Activated T-helper 17 cell treated with anti-CD3 and anti-CD28 coated beads, Interleukin-2, amount 50 U/mL, for 72 hours (primary cell): ENCODE measurements around the gene ARL5B. TPM values are rescaled to one million over a fixed set of nuclear protein-coding genes. Genes with fewer than 3 reads are reported as not detected.
"Not testable (repeated sequence)": the region's sequence is repeated elsewhere in the genome, so short reads cannot be mapped to it uniquely, and the experiment has no call there.

ENCODE experiments used
- ATAC-seq: fragments of 150-1000 bp; cut with Tn5 transposase; replicated peaks from 2 replicates; pipeline ENCODE4 v1.10.0; 2021; ENCODE audit warnings: mild to moderate bottlenecking, moderate library complexity
- H3K27ac Mint-ChIP-seq: one replicate; pipeline ENCODE4 v1.8.0; 2022; ENCODE audit warnings: mixed read lengths
- H3K27me3 Mint-ChIP-seq: one replicate; pipeline ENCODE4 v1.8.0; 2022; ENCODE audit warnings: mixed read lengths
- H3K36me3 Mint-ChIP-seq: one replicate; pipeline ENCODE4 v1.8.0; 2022; ENCODE audit warnings: low read depth, mild to moderate bottlenecking, mixed read lengths
- H3K4me1 Mint-ChIP-seq: one replicate; pipeline ENCODE4 v1.8.0; 2022; ENCODE audit warnings: mixed read lengths
- H3K4me3 Mint-ChIP-seq: one replicate; pipeline ENCODE4 v1.8.0; 2022; ENCODE audit warnings: mild to moderate bottlenecking, mixed read lengths
- H3K9me3 Mint-ChIP-seq: one replicate; pipeline ENCODE4 v1.8.0; 2022; ENCODE audit warnings: mixed read lengths
- total RNA-seq, 2 donors: library from RNA; stranded (reverse); gene quantifications; one replicate each; pipeline ENCODE4 v1.2.3, GENCODE V29; 2022

ARL5B gene
- total RNA-seq = 10 to 100 TPM in 1 of 2 donors, 1 to 10 TPM in 1; 8.9 to 24.8 TPM

DNA sequence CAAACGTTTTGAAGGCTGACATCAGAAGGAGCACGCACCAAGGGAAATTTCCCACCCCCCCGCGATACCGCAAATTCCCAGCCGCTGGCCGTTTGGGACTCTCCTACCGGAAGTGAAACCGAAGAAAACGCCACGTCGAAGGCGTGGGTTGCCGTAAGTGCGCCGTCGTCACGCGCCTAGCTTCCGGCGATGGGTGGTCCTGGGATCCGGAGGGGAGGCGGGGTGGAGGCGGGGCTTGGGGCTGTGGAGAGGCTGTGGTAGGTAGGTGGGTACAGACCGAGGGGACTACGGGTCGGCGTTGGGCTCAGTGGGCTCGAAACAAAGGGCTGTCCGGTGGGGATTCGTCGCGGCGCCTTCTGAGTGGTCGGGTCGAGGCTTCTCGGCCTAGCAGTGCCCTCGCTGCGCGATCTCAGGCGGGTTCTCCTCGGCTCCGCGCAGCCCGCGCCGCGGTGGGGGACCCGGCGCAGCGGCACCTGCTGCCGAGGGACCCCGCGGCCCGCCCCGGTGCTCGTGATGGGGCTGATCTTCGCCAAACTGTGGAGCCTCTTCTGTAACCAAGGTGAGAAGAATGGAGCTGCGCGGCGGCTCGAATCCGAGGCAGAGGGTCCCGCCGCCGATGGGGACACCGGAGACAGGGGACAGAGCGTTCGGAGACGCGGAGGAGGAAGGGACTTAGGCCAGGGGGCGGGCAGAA lies at the start of gene ARL5B:
Gene ARL5B (plus strand): TSS at position 307 of the 694 bp plus-strand sequence. CDS start 207 bp downstream, at position 514.
- peak; percentile 95 for ATAC-seq
- Mint-ChIP-seq H3K4me3 (peak within 1 kb of the TSS; percentile 97), H3K4me1 (peaks cover 15% of the 10 kb centered on the region), H3K36me3 (peaks cover 44% of the 10 kb centered on the region), H3K27ac (peak within 1 kb of the TSS; percentile 96), H3K27me3 (no peaks in the 10 kb centered on the region), H3K9me3 (no peaks in the 10 kb centered on the region)

- Mint-ChIP-seq H3K27ac (peak overlapping the region; percentile 31), H3K36me3 (peaks cover 83% of the 10 kb centered on the region), H3K27me3 (no peaks in the 10 kb centered on the region), H3K4me1 (peaks cover 4% of the 10 kb centered on the region), H3K4me3 (no peak overlapping the region), H3K9me3 (no peaks in the 10 kb centered on the region)
- no peak for ATAC-seq
Measured at GRCh38 chr10:18610517-18610916, 48.7 kb upstream of the ARL5B start.

DNA sequence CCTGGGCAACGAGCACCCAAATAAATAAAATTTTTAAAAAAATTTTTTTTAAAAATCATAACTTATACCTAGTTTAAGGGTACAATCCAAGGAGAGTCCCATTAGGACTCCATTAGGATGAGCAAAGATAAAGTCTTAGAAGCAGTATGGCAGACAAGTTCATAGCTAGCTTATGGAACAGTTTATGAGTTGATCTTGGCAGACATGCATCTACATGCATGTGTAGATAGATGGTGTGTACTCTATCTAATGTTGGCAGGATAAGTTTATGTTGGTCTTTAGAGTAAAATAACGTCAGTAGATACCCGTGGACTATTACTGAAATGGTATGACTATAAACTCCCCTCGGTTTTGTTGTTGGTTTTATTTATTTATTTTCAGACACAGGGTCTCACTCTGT lies 48.1 kb upstream of the ARL5B start:
- Mint-ChIP-seq H3K27me3 (no peaks in the 10 kb centered on the region), H3K27ac (no peak overlapping the region), H3K4me3 (no peak overlapping the region), H3K4me1 (peaks cover 4% of the 10 kb centered on the region), H3K36me3 (peaks cover 83% of the 10 kb centered on the region), H3K9me3 (no peaks in the 10 kb centered on the region)
- no peak for ATAC-seq

DNA sequence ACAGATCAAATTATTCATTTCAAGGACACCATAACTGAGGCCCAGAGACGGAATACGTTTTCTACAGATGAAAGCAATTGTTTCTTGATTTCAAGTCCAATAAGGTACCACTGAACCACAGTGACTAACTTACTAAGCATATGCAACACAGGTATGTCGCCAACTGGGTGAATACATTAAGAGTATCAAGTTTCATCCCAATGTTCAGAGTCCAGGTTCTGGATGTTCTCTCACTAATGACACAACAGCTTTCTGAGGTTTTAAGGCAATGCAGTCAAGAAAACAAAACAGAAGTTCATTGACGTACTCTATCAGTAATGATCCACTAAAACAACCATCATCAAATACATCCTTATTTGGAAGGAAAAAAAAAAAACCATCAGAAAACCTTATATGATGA lies 43.6 kb upstream of the ARL5B start:
- no peak overlapping the region for H3K27ac Mint-ChIP-seq
- peaks cover 2% of the 10 kb centered on the region for H3K4me1 Mint-ChIP-seq
- ATAC-seq = no peak
- no peaks in the 10 kb centered on the region for H3K27me3 Mint-ChIP-seq
- H3K9me3 Mint-ChIP-seq = no peaks in the 10 kb centered on the region
- no peak overlapping the region for H3K4me3 Mint-ChIP-seq
- H3K36me3 Mint-ChIP-seq = peaks cover 87% of the 10 kb centered on the region

- Mint-ChIP-seq H3K36me3 (peaks cover 87% of the 10 kb centered on the region), H3K4me3 (no peak overlapping the region), H3K27ac (no peak overlapping the region), H3K27me3 (no peaks in the 10 kb centered on the region), H3K9me3 (no peaks in the 10 kb centered on the region), H3K4me1 (no peaks in the 10 kb centered on the region)
- no peak for ATAC-seq
Measured at GRCh38 chr10:18616337-18616736, 42.9 kb upstream of the ARL5B start.

DNA sequence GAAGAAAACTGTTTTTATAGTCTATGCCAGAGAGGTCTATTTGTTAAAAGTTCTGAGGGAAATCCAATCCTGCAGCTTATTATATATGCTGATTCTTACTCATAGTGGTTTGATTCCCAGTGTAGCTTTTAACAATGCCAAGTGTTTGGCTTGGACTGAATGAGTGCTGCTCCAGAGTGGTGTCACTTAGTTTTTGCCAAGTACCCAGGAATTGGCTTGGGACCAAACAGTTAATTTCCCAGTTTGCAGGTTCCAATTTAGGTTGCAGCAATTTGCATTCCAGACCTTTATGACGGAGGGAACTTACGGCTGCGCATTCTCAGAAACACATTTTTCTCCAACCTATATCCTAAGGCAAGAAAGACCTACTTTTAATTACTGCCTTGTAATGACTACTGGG lies 40.2 kb upstream of the ARL5B start:
- no peaks in the 10 kb centered on the region for H3K9me3 Mint-ChIP-seq
- ATAC-seq = no peak
- no peak overlapping the region for H3K27ac Mint-ChIP-seq
- H3K4me3 Mint-ChIP-seq = no peak overlapping the region
- peaks cover 89% of the 10 kb centered on the region for H3K36me3 Mint-ChIP-seq
- H3K27me3 Mint-ChIP-seq = no peaks in the 10 kb centered on the region
- H3K4me1 Mint-ChIP-seq = no peaks in the 10 kb centered on the region

DNA sequence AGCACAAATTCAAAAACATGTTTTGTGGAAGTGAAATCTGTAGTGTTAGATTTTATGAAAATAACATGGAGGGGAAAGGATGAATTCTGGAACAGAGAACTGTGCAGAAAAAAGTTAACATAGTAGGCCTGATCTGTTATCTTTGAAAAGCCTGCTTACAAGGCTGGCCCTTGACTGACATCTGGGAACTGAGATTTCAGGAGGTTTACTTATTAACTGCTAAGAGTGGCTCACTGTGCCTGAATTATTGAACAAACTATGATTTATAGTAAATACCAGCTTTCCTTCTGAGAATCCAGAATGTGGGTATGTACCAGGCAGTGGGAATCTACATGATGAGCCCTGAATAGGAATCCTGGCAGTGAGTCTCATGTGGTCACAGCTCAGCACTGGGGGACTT lies 38.4 kb upstream of the ARL5B start:
- H3K27ac Mint-ChIP-seq = no peak overlapping the region
- peaks cover 81% of the 10 kb centered on the region for H3K36me3 Mint-ChIP-seq
- ATAC-seq = no peak
- no peaks in the 10 kb centered on the region for H3K27me3 Mint-ChIP-seq
- no peaks in the 10 kb centered on the region for H3K4me1 Mint-ChIP-seq
- no peaks in the 10 kb centered on the region for H3K9me3 Mint-ChIP-seq
- no peak overlapping the region for H3K4me3 Mint-ChIP-seq

DNA sequence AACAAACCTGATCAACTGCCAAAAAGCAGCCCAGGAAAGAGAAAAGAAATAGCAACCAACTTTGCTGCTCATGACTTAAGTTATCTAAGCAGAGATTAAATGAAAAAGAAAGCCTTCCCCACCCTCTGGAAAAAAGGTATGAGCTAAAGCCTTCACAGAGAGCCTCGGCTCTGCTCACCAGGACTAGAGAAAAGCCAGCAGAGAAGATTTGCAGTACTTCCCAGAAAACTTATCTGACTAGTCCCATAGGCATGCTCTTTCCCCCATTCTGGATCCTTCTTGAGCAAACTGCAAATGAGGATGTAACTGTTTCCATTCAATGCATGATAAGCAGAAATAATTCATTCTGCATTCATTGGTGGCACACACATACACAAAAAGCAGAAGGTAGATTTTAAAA lies 35.6 kb upstream of the ARL5B start:
- not testable (repeated sequence) for H3K9me3 Mint-ChIP-seq, H3K4me1 Mint-ChIP-seq, ATAC-seq, H3K27ac Mint-ChIP-seq, H3K27me3 Mint-ChIP-seq, H3K4me3 Mint-ChIP-seq
- H3K36me3 Mint-ChIP-seq = peaks cover 69% of the 10 kb centered on the region

- ATAC-seq = no peak
- Mint-ChIP-seq H3K9me3 (no peaks in the 10 kb centered on the region), H3K4me3 (no peak overlapping the region), H3K4me1 (peaks cover 5% of the 10 kb centered on the region), H3K27me3 (no peaks in the 10 kb centered on the region), H3K36me3 (peaks cover 50% of the 10 kb centered on the region), H3K27ac (no peak overlapping the region)
Measured at GRCh38 chr10:18625886-18626285, 33.3 kb upstream of the ARL5B start.

GRCh38 chr10:18627452-18628018 lies 31.7 kb upstream of the ARL5B start:
- peaks cover 38% of the 10 kb centered on the region for H3K36me3 Mint-ChIP-seq
- not testable (repeated sequence) for H3K4me1 Mint-ChIP-seq, H3K9me3 Mint-ChIP-seq, H3K27me3 Mint-ChIP-seq, ATAC-seq
- peak overlapping the region; percentile 73 for H3K4me3 Mint-ChIP-seq
- H3K27ac Mint-ChIP-seq = peak overlapping the region; percentile 78

DNA sequence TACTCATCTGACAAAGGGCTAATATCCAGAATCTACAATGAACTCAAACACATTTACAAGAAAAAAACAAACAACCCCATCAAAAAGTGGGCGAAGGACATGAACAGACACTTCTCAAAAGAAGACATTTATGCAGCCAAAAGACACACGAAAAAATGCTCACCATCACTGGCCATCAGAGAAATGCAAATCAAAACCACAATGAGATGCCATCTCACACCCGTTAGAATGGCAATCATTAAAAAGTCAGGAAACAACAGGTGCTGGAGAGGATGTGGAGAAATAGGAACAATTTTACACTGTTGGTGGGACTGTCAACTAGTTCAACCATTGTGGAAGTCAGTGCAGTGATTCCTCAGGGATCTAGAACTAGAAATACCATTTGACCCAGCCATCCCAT lies 26.7 kb upstream of the ARL5B start:
- not testable (repeated sequence) for H3K4me3 Mint-ChIP-seq, ATAC-seq, H3K9me3 Mint-ChIP-seq, H3K4me1 Mint-ChIP-seq, H3K27me3 Mint-ChIP-seq, H3K27ac Mint-ChIP-seq
- peaks cover 31% of the 10 kb centered on the region for H3K36me3 Mint-ChIP-seq

GRCh38 chr10:18635995-18636394 lies 23.2 kb upstream of the ARL5B start:
- no peak for ATAC-seq
- no peak overlapping the region for H3K4me3 Mint-ChIP-seq
- no peaks in the 10 kb centered on the region for H3K27me3 Mint-ChIP-seq
- H3K4me1 Mint-ChIP-seq = no peaks in the 10 kb centered on the region
- peaks cover 61% of the 10 kb centered on the region for H3K36me3 Mint-ChIP-seq
- no peaks in the 10 kb centered on the region for H3K9me3 Mint-ChIP-seq
- no peak overlapping the region for H3K27ac Mint-ChIP-seq

DNA sequence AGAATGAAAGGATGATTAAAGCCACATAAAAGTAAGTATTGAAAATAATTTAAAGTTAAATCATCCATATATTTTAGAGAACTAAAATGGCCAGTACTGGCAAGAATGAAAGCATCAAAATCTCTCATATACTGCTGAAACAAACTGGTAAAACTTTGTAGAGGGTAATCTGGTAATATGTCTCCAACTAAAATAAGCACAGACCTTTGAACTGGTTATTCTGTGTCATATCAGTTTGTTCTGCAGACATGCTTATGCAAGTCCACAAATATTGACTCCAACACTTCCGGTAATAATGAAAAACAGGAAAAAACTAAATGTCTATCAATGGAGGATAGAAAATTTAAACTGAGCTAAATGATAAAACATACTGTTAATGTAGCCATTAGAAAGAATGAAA lies 21.8 kb upstream of the ARL5B start:
- ATAC-seq, H3K27me3 Mint-ChIP-seq, H3K4me1 Mint-ChIP-seq, H3K4me3 Mint-ChIP-seq, H3K27ac Mint-ChIP-seq, H3K9me3 Mint-ChIP-seq: not testable (repeated sequence)
- H3K36me3 Mint-ChIP-seq = peaks cover 73% of the 10 kb centered on the region

DNA sequence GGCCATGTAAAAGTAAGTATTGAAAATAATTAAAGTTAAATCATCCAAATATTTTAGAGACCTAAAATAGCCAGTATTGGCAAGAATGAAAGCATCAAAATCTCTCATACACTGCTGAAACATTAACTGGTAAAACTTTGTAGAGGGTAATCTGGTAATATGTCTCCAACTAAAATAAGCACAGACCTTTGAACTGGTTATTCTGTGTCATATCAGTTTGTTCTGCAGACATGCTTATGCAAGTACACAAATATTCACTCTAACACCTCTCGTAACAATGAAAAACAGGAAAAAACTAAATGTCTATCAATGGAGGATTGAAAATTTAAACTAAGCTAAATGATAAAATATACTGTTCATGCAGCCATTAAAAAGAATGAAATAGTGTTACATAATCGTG lies 19.5 kb upstream of the ARL5B start:
- not testable (repeated sequence) for H3K9me3 Mint-ChIP-seq, H3K4me1 Mint-ChIP-seq, H3K27me3 Mint-ChIP-seq, H3K27ac Mint-ChIP-seq, H3K4me3 Mint-ChIP-seq, ATAC-seq
- H3K36me3 Mint-ChIP-seq = peaks cover 78% of the 10 kb centered on the region

DNA sequence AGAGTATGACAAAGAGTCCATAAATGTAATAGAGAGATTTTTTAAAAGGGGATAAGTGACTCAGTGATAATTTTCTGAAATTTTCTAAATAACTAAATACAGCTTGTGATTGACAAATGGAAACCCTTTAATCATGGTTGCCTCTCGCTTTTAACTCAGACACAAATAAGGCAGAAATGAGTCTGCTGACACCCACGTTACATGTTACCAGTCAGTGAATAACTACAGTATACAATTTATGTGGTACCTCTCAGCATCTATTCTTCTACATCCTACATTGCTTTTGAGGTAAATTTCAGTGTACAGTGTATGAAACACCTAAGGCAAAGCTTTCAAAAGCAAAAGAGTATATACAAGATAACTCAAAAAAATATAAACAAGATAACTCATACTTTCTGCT lies 12.1 kb upstream of the ARL5B start:
- H3K27ac Mint-ChIP-seq = no peak overlapping the region
- peaks cover 16% of the 10 kb centered on the region for H3K4me1 Mint-ChIP-seq
- H3K36me3 Mint-ChIP-seq = peaks cover 77% of the 10 kb centered on the region
- no peaks in the 10 kb centered on the region for H3K27me3 Mint-ChIP-seq
- H3K4me3 Mint-ChIP-seq = peak overlapping the region; percentile 96
- H3K9me3 Mint-ChIP-seq = no peaks in the 10 kb centered on the region
- ATAC-seq = peak; percentile 39
